ENCODE results near the gene ANKRD44. TPM values are rescaled to one million over a fixed set of nuclear protein-coding genes. Genes with fewer than 3 reads are reported as not detected.

Gene ANKRD44
- polyA plus RNA-seq, 2 of the 4 experiments (the other 2 are of a cell fraction) = 0.97 to 5.9 TPM

- Histone ChIP-seq H3K4me1 (peaks cover 22% of the 10 kb centered on the region), H3K4me3 (no peak overlapping the region), H3K4me2 (0 out of 3 replicates have a peak overlapping the region, but pooled peaks have one; percentile 25), H3K9me3 (no peaks in the 10 kb centered on the region), H3K27ac (no peak overlapping the region)
- WGBS (ENCODE audit: missing lambda C conversion rate) = 54% methylated on average over 2 of the region's 2 CpGs
- ATAC-seq = no peak
- DNase-seq (ENCODE audit: low read depth in 1 of 2, low spot score in 1 of 2) = no peak
- ChIA-PET POLR2A (no interaction called here), CTCF (interaction anchor here (0.6 to 1.3 kb wide), 3 partner anchors 49 to 661 kb away, joined by 3 to 6 read pairs (median 3); no protein-coding TSS in a partner anchor)
- TF ChIP-seq NPAS2 (CRISPR knock-in tag; IDR thresholded peaks at IDR 0.05; ENCODE audit: borderline replicate concordance) (no peak), MAFK (IDR thresholded peaks at IDR 0.05; ENCODE audit: partially characterized antibody) (peak; percentile 92), HOXB13 (CRISPR knock-in tag; IDR thresholded peaks at IDR 0.05; ENCODE audit: low read depth) (no peak), NFE2L2 (conservative IDR thresholded peaks at IDR 0.05; ENCODE audit: low read length) (no peak), GATA3 (IDR thresholded peaks at IDR 0.05; ENCODE audit: borderline replicate concordance) (no peak), MYC (IDR thresholded peaks at IDR 0.05; ENCODE audit: borderline replicate concordance, low read length) (no peak)
- TF ChIP-seq, protein P1, sequence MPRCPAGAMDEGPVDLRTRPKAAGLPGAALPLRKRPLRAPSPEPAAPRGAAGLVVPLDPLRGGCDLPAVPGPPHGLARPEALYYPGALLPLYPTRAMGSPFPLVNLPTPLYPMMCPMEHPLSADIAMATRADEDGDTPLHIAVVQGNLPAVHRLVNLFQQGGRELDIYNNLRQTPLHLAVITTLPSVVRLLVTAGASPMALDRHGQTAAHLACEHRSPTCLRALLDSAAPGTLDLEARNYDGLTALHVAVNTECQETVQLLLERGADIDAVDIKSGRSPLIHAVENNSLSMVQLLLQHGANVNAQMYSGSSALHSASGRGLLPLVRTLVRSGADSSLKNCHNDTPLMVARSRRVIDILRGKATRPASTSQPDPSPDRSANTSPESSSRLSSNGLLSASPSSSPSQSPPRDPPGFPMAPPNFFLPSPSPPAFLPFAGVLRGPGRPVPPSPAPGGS (IDR thresholded peaks at IDR 0.05) = no peak
- FAIRE-seq = no peak
These were observed 201.3 kb downstream of the ANKRD44 start for GRCh38 chr2:197109326-197109725.

DNA sequence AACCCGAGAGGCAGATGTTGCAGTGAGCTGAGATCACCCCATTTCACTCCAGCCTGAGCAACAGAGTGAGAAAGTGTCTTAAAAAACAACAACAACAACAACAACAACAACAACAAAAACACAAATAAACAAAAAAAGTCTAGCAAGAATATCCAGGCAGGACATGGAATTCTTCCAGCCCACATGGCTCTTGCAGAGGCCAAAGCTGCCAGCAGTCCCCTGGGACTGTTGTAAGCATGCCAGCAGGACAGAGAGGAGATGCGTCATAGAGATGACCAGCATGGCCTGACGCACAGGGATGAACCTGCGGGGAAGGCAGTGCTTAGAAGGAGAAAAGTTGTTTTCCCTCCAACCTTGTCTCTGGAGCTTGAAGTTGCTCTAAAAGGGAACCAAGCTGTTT is 201.8 kb downstream of the ANKRD44 start:
- FAIRE-seq (no peak), DNase-seq (ENCODE audit: low read depth in 1 of 2, low spot score in 1 of 2) (peak in 1 of 2 experiments; percentile 65), ATAC-seq (peak; percentile 79 to 81; a peak in 5 of 6 replicates)
- POLR2A ChIA-PET = no interaction called here
- no peak for TF ChIP-seq POLR2A (IDR thresholded peaks at IDR 0.05; ENCODE audit: low read length)
- no peak for TF ChIP-seq HEYL (CRISPR knock-in tag; IDR thresholded peaks at IDR 0.05)
- TF ChIP-seq SMC3 (IDR thresholded peaks at IDR 0.05) = no peak
- TF ChIP-seq HDAC2 (IDR thresholded peaks at IDR 0.05) = no peak
- TF ChIP-seq BHLHE40 (IDR thresholded peaks at IDR 0.05; ENCODE audit: low read depth, low read length) = no peak
- TF ChIP-seq MAFK (IDR thresholded peaks at IDR 0.05; ENCODE audit: partially characterized antibody) = no peak
- no peak for TF ChIP-seq NFE2L2 (conservative IDR thresholded peaks at IDR 0.05; ENCODE audit: low read length)
- TF ChIP-seq EP300 (IDR thresholded peaks at IDR 0.05) = no peak
- no peak for TF ChIP-seq NPAS2 (CRISPR knock-in tag; IDR thresholded peaks at IDR 0.05; ENCODE audit: borderline replicate concordance)
- TF ChIP-seq, protein P2, sequence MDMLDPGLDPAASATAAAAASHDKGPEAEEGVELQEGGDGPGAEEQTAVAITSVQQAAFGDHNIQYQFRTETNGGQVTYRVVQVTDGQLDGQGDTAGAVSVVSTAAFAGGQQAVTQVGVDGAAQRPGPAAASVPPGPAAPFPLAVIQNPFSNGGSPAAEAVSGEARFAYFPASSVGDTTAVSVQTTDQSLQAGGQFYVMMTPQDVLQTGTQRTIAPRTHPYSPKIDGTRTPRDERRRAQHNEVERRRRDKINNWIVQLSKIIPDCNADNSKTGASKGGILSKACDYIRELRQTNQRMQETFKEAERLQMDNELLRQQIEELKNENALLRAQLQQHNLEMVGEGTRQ (IDR thresholded peaks at IDR 0.05) = no peak
- TF ChIP-seq RAD21 (conservative IDR thresholded peaks at IDR 0.05 in 1 of 2, IDR thresholded peaks at IDR 0.05 in 1 of 2) = no peak
- TF ChIP-seq EHF (CRISPR knock-in tag; IDR thresholded peaks at IDR 0.05) = no peak
- TF ChIP-seq POLR2AphosphoS2 (conservative IDR thresholded peaks at IDR 0.05; ENCODE audit: low read length) = no peak
- no peaks in the 10 kb centered on the region for H3K9me3 ChIP-seq
- 50% methylated on average over 4 of the region's 4 CpGs for WGBS (ENCODE audit: missing lambda C conversion rate)
- H3K4me1 ChIP-seq = peaks cover 22% of the 10 kb centered on the region
- H3K4me2 ChIP-seq = 0 out of 3 replicates have a peak overlapping the region, but pooled peaks have one; percentile 25
- CTCF ChIA-PET = interaction anchor here (0.9 to 1.1 kb wide), 2 partner anchors 60 to 270 kb away, joined by 3 read pairs; no protein-coding TSS in a partner anchor
- no peak overlapping the region for H3K4me3 ChIP-seq
- H3K27ac ChIP-seq = no peak overlapping the region

DNA sequence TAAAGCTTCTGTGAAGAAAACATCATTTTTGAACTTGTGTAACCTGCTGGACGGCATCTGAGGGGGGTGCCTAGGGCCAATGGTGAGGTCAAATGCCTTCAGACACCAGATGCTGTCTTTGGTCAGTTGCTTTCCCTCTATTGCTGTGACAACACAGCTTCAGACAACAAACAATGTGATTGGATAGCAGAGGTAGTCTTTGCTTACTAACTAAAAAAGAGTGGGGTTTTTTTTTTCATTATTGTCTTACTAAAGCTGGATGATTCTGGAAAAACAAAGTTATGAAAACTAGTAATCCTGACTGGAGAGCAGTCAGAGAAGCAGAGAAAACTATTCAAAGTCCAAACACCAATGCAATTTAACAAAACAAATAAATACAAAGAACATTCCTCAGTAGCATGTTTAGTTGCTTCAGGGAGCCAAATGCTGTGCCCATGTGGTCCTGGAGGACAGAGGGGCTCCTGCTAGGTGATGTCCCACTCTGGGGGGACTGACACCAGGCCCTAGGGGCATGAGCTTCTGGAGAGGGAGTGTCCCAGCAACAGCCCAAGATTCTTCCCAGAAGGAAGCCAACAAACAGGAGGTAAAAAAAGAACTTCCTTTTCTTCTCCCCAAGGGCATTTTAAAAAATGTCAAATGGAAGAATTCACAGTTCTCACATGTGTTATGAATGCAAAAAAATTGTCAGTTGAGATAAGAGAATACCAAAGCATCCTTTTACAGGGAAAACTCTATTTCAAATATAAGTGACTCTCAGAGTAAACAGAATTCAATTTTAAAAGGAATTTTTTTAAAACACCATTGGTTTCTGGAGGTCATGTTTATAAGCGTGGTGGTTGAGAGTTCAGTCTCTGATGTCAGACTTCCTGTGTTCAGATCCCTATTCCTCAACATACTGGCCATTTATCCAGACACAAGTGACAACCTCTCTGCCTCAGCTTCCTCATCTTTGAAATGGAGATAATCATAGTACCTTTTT is 203.0 kb downstream of the ANKRD44 start:
- H3K9me3 ChIP-seq = no peaks in the 10 kb centered on the region
- TF ChIP-seq HDAC2 (IDR thresholded peaks at IDR 0.05) (peak; percentile 49; the same call in 1 of the 2 replicates), SREBF2 (IDR thresholded peaks at IDR 0.05) (no peak)
- FAIRE-seq = no peak
- peak overlapping the region; percentile 45 for H3K4me2 ChIP-seq
- ChIA-PET CTCF (interaction anchor here (0.9 kb wide), 1 partner anchor 271 kb away, joined by 3 read pairs; no protein-coding TSS in a partner anchor), POLR2A (no interaction called here)
- H3K4me1 ChIP-seq = peaks cover 22% of the 10 kb centered on the region
- H3K27ac ChIP-seq = 0 out of 6 replicates have a peak overlapping the region, but pooled peaks of 1 of the 2 experiments have one; percentile 36
- peak in 1 of 2 experiments; percentile 53 for DNase-seq (ENCODE audit: low read depth in 1 of 2, low spot score in 1 of 2)
- no peak overlapping the region for H3K4me3 ChIP-seq
- peak; percentile 50 to 82; a peak in 5 of 6 replicates for ATAC-seq
- 51% methylated on average over 2 of the region's 2 CpGs for WGBS (ENCODE audit: missing lambda C conversion rate)

Data from A549 (cell line).